Right lobe of liver (tissue), 6 donors: ENCODE measurements around the gene TOMT. TPM values are rescaled to one million over a fixed set of nuclear protein-coding genes. Genes with fewer than 3 reads are reported as not detected.

Source experiments
- ATAC-seq, 4 donors: fragments of 200-7000 bp; cut with Tn5 transposase; one replicate each; pipeline ENCODE4 v1.9.1; 2020; ENCODE audit warnings: mild to moderate bottlenecking in 4 of 4, moderate library complexity in 4 of 4
- DNase-seq, 3 donors: peaks; one replicate each; pipeline ENCODE4 v3.0.0-alpha.2; 2020
- H3K27ac ChIP-seq, 3 donors: fragments of 200-600 bp; one replicate each; pipeline ENCODE4 v1.8.0; 2022
- H3K27me3 ChIP-seq, 2 donors: fragments of 200-600 bp; one replicate each; pipeline ENCODE4 v1.8.0; 2022
- H3K36me3 ChIP-seq, 4 donors: fragments of 200-600 bp; sonication (generic) in 1 of 4; one replicate each; pipeline versions ENCODE4 v1.5.1 to v1.8.0; 2017 to 2022; ENCODE audit warnings: control low read depth in 1 of 4
- H3K4me1 ChIP-seq, 4 donors: fragments of 200-600 bp; sonication (generic) in 1 of 4; one replicate each; pipeline versions ENCODE4 v1.5.1 to v1.8.0; 2017 to 2022; ENCODE audit warnings: control low read depth in 1 of 4
- H3K4me3 ChIP-seq, 3 donors: fragments of 200-600 bp; one replicate each; pipeline ENCODE4 v1.8.0; 2022
- H3K9me3 ChIP-seq, 4 donors: fragments of 200-600 bp; sonication (generic) in 1 of 4; one replicate each; pipeline versions ENCODE4 v1.5.1 to v1.8.0; 2017 to 2022; ENCODE audit warnings: control low read depth in 1 of 4
- CTCF ChIP-seq, 4 donors: fragments of 200-600 bp in 3 of 4; fragments of 450-650 bp in 1 of 4; IDR thresholded peaks; one replicate each; pipeline versions ENCODE4 v1.5.1 to v1.8.0; 2016 to 2022; ENCODE audit warnings: antibody characterized with exemption in 4 of 4, mild to moderate bottlenecking in 2 of 4
- POLR2A ChIP-seq: fragments of 450-650 bp; IDR thresholded peaks from one replicate; pipeline ENCODE4 v1.6.1; 2017; ENCODE audit warnings: antibody characterized with exemption, mild to moderate bottlenecking
- WGBS: methylation state at CpG from one replicate; pipeline ENCODE4 v1.1.6; 2018; ENCODE audit warnings: low coverage, low lambda C conversion rate; ENCODE audit not compliant: insufficient coverage; ENCODE audit errors: missing lambda C conversion rate; 5-methylcytosine and 5-hydroxymethylcytosine counted together
- intact Hi-C, 2 donors: fragments of 100-400 bp; cut with DNase I; formaldehyde crosslinking; loops; one replicate each; pipeline versions ENCODE4 v1.11.2 to v1.14.1; 2022
- total RNA-seq, 6 experiments: library from RNA; depleted of rRNA in 2 of 6; stranded (reverse); fragments of >200 nt in 2 of 6; fragmentation: NEBNext Ultra II Directional in 3 of 6; extraction: Animal tissue kit (Norgen Biotek cat#: 25700) in 3 of 6; gene quantifications; one replicate each; pipeline versions ENCODE4 v1.1.0 to v1.2.4, GENCODE V29; 2016 to 2023
- donor health status: DM: no; HTN: yes; CAD: no.
- donor health status: DM: no; HTN: no; CAD: no.
- donor health status: DM: no; HTN: no; CAD: no.
- donor health status: DM: no; HTN: yes; CAD: no.
- donor health status: DM: no; HTN: yes; CAD: no.

Gene TOMT
- total RNA-seq, 6 experiments from 2014 or later = 0.17 to 0.29 TPM; not detected in 4

GRCh38 chr11:72116019-72116755 lies 10.5 kb downstream of the TOMT start:
- no peaks in the 10 kb centered on the region for H3K36me3 ChIP-seq
- no peak overlapping the region for H3K27ac ChIP-seq
- WGBS = 93% methylated on average over 6 of the region's 6 CpGs
- no peaks in the 10 kb centered on the region for H3K9me3 ChIP-seq
- H3K4me1 ChIP-seq = peaks cover 0 to 4% (median 1%) of the 10 kb centered on the region in 4 donors
- no peaks in the 10 kb centered on the region for H3K27me3 ChIP-seq
- intact Hi-C loops = no loop called here
- ATAC-seq (no peak), DNase-seq (no peak)
- no peak for TF ChIP-seq POLR2A
- no peak for TF ChIP-seq CTCF (IDR thresholded peaks at IDR 0.05)
- no peak overlapping the region for H3K4me3 ChIP-seq

- peak in 1 of 4 donors; percentile 42 for ATAC-seq
- no peaks in the 10 kb centered on the region for H3K9me3 ChIP-seq
- no peaks in the 10 kb centered on the region for H3K4me1 ChIP-seq
- DNase-seq = no peak
- H3K27ac ChIP-seq = no peak overlapping the region
- intact Hi-C loops = no loop called here
- 72% methylated on average over 5 of the region's 6 CpGs for WGBS
- no peak for TF ChIP-seq CTCF (IDR thresholded peaks at IDR 0.05)
- no peak for TF ChIP-seq POLR2A
- no peaks in the 10 kb centered on the region for H3K27me3 ChIP-seq
- no peak overlapping the region for H3K4me3 ChIP-seq
- H3K36me3 ChIP-seq = no peaks in the 10 kb centered on the region
Observed at GRCh38 chr11:72119198-72119597, 13.5 kb downstream of the TOMT start.

GRCh38 chr11:72120930-72121329 lies 15.2 kb downstream of the TOMT start:
- Histone ChIP-seq H3K4me3 (no peak overlapping the region), H3K27ac (no peak overlapping the region), H3K27me3 (no peaks in the 10 kb centered on the region), H3K36me3 (no peaks in the 10 kb centered on the region), H3K9me3 (no peaks in the 10 kb centered on the region), H3K4me1 (no peaks in the 10 kb centered on the region)
- 53% methylated on average over 2 of the region's 2 CpGs for WGBS
- ATAC-seq (no peak), DNase-seq (no peak)
- intact Hi-C loops = no loop called here
- TF ChIP-seq CTCF (IDR thresholded peaks at IDR 0.05) = no peak
- no peak for TF ChIP-seq POLR2A

GRCh38 chr11:72122607-72123006 lies 16.9 kb downstream of the TOMT start:
- ATAC-seq (no peak), DNase-seq (no peak)
- Histone ChIP-seq H3K9me3 (no peaks in the 10 kb centered on the region), H3K27ac (no peak overlapping the region), H3K4me1 (no peaks in the 10 kb centered on the region), H3K4me3 (no peak overlapping the region), H3K27me3 (no peaks in the 10 kb centered on the region), H3K36me3 (no peaks in the 10 kb centered on the region)
- 67% methylated on average over 1 of the region's 1 CpG for WGBS
- intact Hi-C loops = no loop called here
- TF ChIP-seq CTCF (IDR thresholded peaks at IDR 0.05) (no peak), POLR2A (no peak)
